Fibroblast of pulmonary artery (primary cell): ENCODE measurements around the gene PLS1.
"Not testable (repeated sequence)": the region's sequence is repeated elsewhere in the genome, so short reads cannot be mapped to it uniquely, and the experiment has no call there.

Experiments used
- DNase-seq: peaks from one replicate; pipeline ENCODE4 v3.0.0-alpha.2; 2010; ENCODE audit warnings: low read depth
- H3K4me3 ChIP-seq: replicated peaks from 2 replicates; pipeline ENCODE4 v1.5.1; 2011; ENCODE audit warnings: low read depth, mild to moderate bottlenecking, control low read depth, low read length, moderate library complexity
- CTCF ChIP-seq: IDR thresholded peaks from 2 replicates; pipeline ENCODE4 v1.5.1; 2011; ENCODE audit warnings: mild to moderate bottlenecking, control low read depth, low read length, inconsistent platforms; ENCODE audit errors: missing control alignments

Gene PLS1

DNA sequence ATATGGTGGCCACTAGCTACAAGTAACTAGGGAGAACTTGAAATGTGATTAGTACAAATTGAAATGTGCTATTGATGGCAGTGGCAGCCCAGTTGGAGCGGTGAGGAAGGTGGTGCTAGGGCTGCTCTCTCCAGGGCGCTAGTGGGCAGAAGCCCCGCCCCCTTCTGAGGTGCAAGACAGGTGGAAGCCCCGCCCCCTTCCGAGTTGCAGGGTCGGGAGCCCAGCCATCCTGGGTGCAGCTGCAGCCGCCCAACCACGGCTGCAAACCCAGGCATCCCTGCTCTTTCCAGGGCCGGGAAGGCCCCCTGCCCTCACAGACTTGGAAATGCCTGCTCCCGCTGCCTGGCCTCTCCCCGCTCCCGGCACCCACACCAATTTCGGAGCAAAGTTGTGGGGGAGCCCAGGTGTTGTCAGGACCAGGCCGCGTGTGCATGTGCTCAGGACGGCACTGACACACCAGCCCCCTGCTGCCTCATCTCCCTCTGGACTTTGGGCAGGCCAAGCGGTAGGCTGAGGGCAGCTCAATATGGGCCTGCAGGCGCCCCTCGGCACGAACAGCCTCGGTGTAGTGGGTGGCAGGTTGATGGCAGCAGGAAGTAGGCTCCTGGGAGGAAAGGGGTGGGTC, 27.7 kb upstream of the PLS1 start:
- no peak for TF ChIP-seq CTCF
- no peak for DNase-seq
- no peak overlapping the region for H3K4me3 ChIP-seq

DNA sequence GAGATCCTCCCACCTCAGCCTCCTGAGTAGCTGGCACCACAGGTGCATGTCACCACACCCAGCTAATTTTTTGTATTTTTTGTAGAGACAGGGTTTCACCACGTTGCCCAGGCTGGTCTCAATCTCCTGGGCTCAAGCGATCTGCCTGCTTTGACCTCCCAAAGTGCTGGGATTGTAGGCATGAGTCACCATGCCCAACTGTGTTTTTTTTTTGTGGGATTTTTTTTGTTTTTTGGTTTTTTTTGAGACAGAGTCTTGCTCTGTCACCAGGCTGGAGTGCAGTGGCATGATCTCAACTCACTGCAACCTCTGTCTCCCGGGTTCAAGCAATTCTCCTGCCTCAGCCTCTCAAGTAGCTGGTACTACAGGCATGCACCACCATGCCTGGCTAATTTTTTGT, 26.8 kb upstream of the PLS1 start:
- H3K4me3 ChIP-seq, DNase-seq: not testable (repeated sequence)

DNA sequence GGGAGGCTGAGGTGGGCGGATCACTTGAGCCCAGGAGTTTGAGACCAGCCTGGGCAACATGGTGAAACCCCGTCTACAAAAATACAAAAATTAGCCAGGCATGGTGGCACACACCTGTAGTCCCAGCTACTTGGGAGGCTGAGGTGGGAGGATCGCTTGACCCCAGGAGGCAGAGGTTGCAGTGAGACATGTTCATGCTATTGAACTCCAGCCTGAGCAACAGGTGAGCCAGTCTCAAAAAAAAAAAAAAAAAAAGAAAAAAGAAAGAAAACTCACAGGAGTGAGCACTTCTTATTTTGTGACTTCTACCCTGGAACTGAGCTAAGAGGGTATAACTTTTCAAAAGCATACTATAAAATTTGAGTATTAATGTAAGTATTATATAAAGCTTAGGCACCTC, 22.0 kb upstream of the PLS1 start:
- not testable (repeated sequence) for H3K4me3 ChIP-seq, DNase-seq

DNA sequence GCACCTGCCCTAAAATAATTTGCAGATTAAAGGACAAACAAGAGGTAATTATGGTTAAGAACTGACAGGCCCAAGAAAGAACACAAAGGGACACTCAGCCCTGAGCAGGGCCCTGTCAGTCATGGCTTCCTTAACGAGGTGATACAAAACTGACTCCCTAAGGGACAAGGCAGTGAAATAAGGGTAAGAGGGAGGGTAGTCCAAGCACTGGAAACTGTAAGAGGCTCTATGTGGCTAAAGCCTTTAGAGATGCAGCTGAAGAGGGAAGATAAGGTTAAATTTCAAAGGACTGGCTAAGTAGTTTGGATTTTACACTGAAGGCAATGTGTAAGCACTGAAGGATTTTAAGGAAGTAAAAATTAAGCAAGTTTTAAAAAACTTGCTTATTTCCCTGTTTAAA, 21.5 kb upstream of the PLS1 start:
- no peak for TF ChIP-seq CTCF
- no peak for DNase-seq
- no peak overlapping the region for H3K4me3 ChIP-seq

- no peak for TF ChIP-seq CTCF
- no peak for DNase-seq
- no peak overlapping the region for H3K4me3 ChIP-seq
Observed at GRCh38 chr3:142576792-142577191, 19.4 kb upstream of the PLS1 start.

DNA sequence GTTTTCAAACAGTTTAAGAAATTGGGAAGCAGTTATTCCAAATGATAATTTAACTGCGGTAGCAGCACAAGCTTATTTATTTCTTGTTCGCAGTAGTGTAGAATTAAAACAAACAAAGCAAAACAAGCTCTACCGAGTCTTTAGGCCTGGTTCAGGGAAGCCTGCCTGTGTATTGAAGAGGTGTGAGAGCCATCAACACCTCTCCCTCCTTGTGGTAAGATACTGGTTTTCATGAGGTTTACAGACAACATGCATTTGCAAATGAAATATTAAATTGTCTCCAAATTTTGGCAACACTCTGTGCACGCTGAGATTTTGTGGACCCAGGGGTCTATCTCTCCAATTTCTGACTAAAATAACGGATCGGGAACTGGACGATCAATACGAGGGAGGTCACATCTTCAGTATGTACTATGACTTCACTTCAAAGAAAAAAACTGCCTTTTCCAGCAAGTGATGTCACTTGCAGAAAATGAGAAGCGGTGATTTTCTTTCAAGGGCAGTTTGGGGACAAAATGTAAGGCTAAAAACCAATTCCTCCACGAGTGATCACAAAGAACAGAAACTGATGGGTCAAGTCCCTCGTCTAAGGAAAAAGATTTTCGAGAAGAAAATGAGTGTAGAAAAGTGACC, 18.4 kb upstream of the PLS1 start:
- TF ChIP-seq CTCF: no peak
- DNase-seq: peak; percentile 13
- peak overlapping the region; percentile 95 for H3K4me3 ChIP-seq

DNA sequence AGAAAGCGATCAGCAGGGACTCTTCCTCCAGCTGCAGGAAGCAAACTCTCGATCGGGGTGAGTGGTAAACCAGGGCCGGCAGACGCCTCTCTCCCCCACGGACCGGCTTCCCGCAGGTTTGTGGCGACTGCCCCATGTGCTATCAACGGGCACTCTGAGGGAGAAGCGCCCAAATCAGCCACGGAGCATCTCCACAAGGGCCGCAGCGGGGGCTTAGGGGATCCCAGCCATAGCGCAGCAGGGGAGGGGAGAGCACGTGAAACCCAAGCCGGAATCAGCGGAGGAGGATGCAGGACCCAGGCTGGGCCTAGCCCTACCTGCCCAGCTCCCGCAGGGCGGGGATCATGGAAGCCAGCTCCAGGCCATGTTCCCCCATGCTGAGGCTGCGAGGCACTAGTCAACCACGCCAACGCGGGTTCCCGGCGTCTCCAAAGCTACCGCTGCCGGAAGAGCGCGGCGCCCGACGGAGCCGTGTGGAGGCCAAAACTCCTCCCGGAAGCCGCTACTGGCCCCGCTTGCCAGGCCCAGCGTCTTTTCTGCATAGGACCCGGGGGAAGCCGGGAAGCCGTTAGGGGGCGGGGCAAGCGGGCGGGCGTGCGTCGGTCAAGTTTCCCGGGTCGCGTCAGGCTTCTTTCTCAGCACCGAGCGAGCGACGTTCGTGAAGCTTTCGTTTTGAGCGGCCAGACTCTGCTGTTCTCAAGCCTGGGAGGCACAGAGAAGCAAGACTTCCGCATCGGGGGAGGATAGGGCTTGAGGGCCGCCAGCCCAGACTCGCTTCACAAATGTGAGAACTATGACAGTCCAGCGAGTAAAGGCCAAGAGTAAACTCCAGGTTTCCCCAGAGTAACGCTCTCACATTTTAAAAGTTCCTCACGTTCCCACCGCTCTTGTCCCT, 17.6 kb upstream of the PLS1 start, which contains the start of gene ATR:
ATR (minus strand) TSS at position 405 of the 895 bp plus-strand sequence; CDS start at position 376, 29 bp downstream.
- peak; percentile 96 for DNase-seq
- TF ChIP-seq CTCF: no peak
- H3K4me3 ChIP-seq: peak within 1 kb of the TSS; percentile 95
